Rectal smooth muscle tissue (tissue), 1 donor: ENCODE measurements around the gene PPTC7.
"Not testable (repeated sequence)": the region's sequence is repeated elsewhere in the genome, so short reads cannot be mapped to it uniquely, and the experiment has no call there.

ENCODE experiments used
- H3K27ac ChIP-seq: one replicate; pipeline ENCODE4 v1.7.0; 2013; ENCODE audit warnings: low read depth, low read length, inconsistent platforms
- H3K27me3 ChIP-seq: one replicate; pipeline ENCODE4 v1.7.0; 2013; ENCODE audit warnings: low read length; ENCODE audit not compliant: control insufficient read depth, insufficient read depth
- H3K36me3 ChIP-seq: one replicate; pipeline ENCODE4 v1.7.0; 2013; ENCODE audit warnings: low read length; ENCODE audit not compliant: control insufficient read depth, insufficient read depth
- H3K4me1 ChIP-seq: one replicate; pipeline ENCODE4 v1.7.0; 2013; ENCODE audit warnings: low read length; ENCODE audit not compliant: control insufficient read depth, insufficient read depth
- H3K4me3 ChIP-seq: one replicate; pipeline ENCODE4 v1.7.0; 2013; ENCODE audit warnings: low read length
- H3K9ac ChIP-seq: one replicate; pipeline ENCODE4 v1.7.0; 2013; ENCODE audit warnings: low read length

PPTC7 gene

DNA sequence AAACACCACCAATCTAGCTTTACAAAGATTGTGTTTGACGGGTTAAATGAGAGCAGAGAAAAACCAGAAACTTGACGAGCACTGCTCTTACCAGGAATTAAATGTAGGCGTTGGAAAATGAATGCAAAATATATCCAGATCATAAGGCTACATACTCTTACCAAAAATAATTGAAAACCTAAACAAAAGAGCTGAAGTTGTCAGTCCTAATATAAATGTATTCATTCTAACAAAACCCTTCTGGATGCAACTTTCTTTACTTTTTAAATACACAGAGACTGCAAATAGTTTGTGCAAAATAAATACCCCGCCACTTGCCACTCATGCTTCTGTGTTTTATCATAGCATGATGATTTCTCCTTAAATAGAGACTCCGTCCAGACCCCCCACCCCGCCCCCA lies 48.3 kb downstream of the PPTC7 start:
- Histone ChIP-seq H3K27me3 (no peaks in the 10 kb centered on the region), H3K27ac (peak overlapping the region; percentile 35), H3K4me3 (no peak overlapping the region), H3K4me1 (peaks cover 41% of the 10 kb centered on the region), H3K9ac (no peak overlapping the region), H3K36me3 (peaks cover 6% of the 10 kb centered on the region)

DNA sequence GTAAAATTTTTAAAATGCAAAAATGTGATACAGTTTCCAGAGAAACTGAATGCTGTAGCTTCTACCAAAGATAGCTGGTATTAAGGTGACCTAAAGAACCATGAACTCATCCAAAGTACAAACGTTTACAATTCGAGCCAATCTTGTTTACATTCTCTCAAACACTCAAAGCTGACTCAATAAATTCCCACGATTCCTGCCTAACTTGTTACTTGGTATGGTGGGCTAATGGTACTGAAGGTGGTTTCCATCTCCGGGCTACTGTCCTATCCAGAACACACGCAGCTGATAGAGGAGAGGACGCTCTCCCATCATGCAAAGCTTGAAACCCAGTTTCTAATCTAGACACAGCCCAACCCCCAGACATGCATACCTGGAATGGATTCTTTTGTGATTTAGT lies 49.5 kb downstream of the PPTC7 start:
- Histone ChIP-seq H3K9ac (no peak overlapping the region), H3K27ac (peak overlapping the region; percentile 14), H3K36me3 (peaks cover 4% of the 10 kb centered on the region), H3K4me3 (peak overlapping the region; percentile 9), H3K27me3 (no peaks in the 10 kb centered on the region), H3K4me1 (peaks cover 41% of the 10 kb centered on the region)

DNA sequence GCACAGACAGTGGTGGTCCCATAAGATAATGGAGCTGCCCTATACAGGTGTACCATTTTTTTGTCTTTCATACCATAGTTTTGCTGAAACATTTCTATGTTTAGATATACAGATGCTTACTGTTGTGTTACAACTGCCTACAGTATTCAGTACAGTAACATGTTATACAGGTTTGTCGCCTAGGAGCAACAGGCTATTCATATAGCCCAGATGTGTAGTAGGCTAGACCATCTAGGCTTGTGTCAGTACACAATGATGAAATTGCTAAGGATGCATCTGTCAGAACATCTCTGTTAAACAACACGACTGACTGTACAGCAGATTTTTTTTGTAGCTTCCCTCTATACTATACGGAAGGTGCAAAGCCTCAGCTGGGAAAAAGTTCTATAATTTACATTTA lies 50.5 kb downstream of the PPTC7 start:
- peaks cover 37% of the 10 kb centered on the region for H3K4me1 ChIP-seq
- H3K36me3 ChIP-seq: peaks cover 4% of the 10 kb centered on the region
- H3K4me3 ChIP-seq: no peak overlapping the region
- H3K27ac ChIP-seq: peak overlapping the region; percentile 38
- no peak overlapping the region for H3K9ac ChIP-seq
- no peaks in the 10 kb centered on the region for H3K27me3 ChIP-seq

DNA sequence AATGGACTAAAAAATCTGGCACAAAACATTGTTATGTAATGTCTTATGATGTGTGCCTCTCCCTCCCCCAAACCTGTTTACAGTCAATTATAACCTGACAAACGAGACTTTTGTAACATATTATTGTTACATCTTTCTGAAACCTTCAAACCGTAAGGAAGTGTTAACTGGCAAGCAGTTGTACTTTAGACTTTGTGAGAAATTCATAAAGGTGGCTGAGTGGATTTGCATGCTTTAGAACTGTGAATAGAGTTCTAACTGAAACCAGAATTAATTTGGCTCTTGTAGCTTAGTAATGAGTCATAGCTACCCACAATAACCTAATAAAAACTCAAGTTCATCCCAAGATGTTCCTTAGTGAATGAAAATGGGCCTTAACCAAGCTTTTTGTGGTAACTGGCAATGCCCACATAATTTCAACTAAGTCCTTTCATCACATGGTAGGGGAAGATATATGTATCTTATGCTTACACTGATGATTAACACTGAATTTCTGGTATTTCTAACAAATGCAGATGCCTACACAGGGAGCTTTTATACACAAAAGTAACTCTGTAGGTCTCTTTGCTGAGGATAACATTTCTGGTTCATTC lies 51.3 kb downstream of the PPTC7 start:
- H3K9ac ChIP-seq: no peak overlapping the region
- H3K27me3 ChIP-seq: no peaks in the 10 kb centered on the region
- H3K4me1 ChIP-seq: peaks cover 29% of the 10 kb centered on the region

DNA sequence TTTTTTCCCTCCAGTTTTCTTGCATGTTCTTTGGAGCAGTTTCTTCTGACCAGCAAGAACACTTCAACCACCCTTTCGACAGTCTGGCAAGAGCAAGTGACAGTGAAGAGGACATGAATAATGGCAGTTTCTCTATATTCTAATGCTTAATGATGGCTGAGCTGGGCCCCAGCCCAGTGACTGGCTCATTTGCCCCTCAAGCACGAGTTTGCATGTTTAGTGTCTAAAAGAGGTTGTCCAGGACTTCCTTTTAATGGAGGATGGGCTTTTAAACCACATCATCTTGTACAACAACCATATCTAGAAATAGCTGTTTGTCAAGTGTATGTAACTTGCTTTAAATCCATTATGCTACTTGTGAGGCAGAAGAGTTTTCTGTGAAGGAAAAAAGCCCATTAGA lies 52.6 kb downstream of the PPTC7 start:
- Histone ChIP-seq H3K9ac (no peak overlapping the region), H3K27me3 (no peaks in the 10 kb centered on the region), H3K27ac (peak overlapping the region; percentile 18), H3K4me1 (peaks cover 24% of the 10 kb centered on the region), H3K4me3 (no peak overlapping the region), H3K36me3 (no peaks in the 10 kb centered on the region)

More for the DNA sequence above, 51.3 kb downstream of the PPTC7 start:
- Histone ChIP-seq H3K36me3 (peaks cover 3% of the 10 kb centered on the region), H3K4me3 (peak overlapping the region; percentile 28), H3K27ac (peak overlapping the region; percentile 38)

DNA sequence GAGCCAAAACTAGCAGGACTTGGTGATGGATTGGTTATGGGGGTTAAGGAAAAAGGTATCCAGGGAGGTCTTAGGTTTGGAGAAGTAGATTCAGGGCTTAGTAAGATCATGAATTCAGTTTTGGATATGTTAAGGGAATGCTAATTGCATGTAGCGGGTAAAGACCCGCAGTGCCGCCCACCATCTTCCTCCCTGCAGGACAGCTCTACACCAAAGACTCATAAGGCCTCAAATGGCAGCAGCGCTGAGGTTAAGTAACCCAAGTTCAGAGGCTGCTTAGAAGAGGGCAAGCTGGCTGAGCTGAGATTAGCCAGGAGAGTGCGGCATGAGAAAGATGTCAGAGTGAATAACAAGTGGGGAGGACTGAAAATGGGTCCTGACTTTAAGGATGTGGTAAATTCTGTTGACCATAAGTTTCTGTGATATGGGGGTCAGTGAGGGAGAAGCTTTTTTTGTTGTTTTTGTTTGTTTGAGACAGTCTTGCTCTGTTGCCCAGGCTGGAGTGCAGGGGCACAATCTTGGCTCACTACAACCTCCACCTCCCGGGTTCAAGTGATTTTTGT lies 54.8 kb downstream of the PPTC7 start:
- no peak overlapping the region for H3K4me3 ChIP-seq
- H3K36me3 ChIP-seq: no peaks in the 10 kb centered on the region
- no peak overlapping the region for H3K27ac ChIP-seq
- H3K27me3 ChIP-seq: no peaks in the 10 kb centered on the region
- no peak overlapping the region for H3K9ac ChIP-seq
- peaks cover 18% of the 10 kb centered on the region for H3K4me1 ChIP-seq

DNA sequence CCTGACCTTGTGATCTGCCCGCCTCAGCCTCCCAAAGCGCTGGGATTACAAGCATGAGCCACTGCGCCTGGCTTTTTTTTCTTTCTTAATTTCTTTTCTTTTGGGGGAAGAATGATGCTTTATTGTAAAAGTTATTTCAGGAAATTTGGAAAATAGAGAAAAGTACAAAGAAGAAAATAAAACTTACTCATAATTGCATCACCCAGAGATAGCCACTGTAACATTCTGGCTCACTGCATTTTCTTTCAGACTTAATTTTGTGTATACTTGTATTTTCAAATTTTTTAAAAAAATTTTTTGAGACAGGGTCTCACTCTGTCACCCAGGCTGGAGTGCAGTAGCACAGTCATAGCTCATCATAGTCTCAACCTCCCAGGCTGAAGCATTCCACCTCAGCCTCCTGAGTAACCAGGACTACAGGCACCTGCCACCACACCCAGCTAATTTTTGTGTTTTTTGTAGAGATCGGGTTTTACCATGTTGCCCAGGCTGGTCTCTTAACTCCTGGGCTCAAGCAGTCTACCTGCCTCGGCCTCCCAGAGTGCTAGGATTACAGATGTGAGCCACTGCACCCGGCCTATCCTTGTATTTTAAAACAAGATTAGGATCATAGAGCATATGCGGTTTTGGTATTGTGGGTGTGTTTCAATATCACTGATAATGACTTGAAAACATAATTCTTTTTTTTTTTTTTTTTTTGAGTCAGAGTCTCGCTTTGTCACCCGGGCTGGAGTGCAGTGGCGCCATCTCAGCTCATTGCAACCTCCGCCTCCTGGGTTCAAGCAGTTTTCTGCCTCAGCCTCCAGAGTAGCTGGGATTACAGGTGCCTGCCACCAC lies 62.0 kb downstream of the PPTC7 start:
- H3K27me3 ChIP-seq, H3K4me3 ChIP-seq, H3K9ac ChIP-seq, H3K27ac ChIP-seq, H3K36me3 ChIP-seq, H3K4me1 ChIP-seq: not testable (repeated sequence)

DNA sequence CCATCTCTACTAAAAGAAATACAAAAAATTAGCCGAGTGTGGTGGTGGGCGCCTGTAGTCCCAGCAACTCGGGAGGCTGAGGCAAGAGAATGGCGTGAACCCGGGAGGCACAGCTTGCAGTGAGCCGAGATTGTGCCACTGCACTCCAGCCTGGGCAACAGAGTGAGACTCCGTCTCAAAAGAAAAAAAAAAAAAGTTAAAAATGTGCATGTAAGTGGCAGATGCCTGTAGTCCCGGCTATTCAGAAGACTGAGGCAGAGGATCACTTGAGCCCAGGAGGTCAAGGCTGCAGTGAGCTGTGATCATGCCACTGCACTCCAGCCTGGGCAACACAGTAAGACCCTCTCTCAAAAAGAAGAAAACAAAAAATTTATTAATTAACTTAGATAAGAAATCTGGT lies 65.1 kb downstream of the PPTC7 start:
- H3K4me3 ChIP-seq, H3K9ac ChIP-seq, H3K36me3 ChIP-seq, H3K27ac ChIP-seq, H3K27me3 ChIP-seq, H3K4me1 ChIP-seq: not testable (repeated sequence)

DNA sequence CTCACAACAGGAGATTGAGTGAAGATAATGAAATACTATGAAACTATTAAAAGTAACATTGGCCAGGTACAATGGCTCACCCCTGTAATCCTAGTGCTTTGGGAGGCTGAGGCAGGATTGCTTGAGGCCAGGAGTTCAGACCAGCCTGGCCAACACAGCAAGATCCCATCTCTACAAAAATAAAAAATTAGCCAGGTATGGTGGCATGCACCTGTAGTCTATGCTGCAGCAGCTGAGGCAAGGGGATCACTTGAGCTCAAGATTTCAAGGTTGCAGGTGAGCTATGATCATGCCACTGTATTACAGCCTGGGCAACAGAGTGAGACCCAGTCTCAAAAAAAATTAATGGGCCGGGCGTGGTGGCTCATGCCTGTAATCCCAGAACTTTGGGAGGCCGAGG lies 66.1 kb downstream of the PPTC7 start:
- Histone ChIP-seq H3K27me3 (no peaks in the 10 kb centered on the region), H3K4me3 (no peak overlapping the region), H3K4me1 (no peaks in the 10 kb centered on the region), H3K27ac (no peak overlapping the region), H3K9ac (no peak overlapping the region), H3K36me3 (no peaks in the 10 kb centered on the region)

DNA sequence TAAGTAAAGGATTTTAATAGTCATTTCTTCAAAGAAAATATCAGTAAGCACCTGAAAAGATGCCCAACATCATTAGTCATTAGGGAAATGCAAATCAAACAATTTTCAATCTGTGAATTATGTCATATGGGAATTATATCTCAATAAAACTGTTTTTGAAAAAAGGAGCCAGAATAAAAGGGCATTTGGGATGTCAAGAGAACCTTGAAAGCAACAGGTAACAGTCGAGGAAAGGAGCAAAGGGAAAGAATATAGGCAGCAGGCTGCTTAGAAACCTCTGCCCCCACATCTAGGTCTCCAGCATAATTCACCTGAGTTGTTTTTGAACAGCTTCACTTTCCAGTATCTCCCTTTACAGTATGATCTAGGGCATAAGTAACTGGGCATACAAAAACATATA lies 68.8 kb downstream of the PPTC7 start:
- Histone ChIP-seq H3K27me3 (no peaks in the 10 kb centered on the region), H3K9ac (no peak overlapping the region), H3K27ac (no peak overlapping the region), H3K4me1 (no peaks in the 10 kb centered on the region), H3K4me3 (no peak overlapping the region), H3K36me3 (no peaks in the 10 kb centered on the region)

DNA sequence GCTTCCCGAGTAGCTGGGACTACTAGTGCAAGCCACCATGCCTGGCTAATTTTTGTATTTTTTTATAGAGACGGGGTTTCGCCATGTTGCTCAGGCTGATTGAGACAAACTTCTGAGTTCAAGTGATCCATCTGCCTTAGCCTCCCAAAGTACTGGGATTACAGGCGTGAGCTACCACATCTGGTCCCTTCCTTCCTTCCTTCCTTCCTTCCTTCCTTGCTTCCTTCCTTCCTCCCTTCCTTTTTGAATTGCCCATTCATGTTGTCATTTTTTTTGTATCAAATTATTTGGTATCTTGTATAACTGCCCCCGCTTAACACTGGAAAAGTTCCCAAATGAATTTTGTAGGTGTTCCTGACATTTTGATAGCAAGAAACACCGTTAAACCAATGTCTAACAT lies 69.3 kb downstream of the PPTC7 start:
- H3K4me1 ChIP-seq: no peaks in the 10 kb centered on the region
- no peaks in the 10 kb centered on the region for H3K36me3 ChIP-seq
- no peak overlapping the region for H3K9ac ChIP-seq
- no peak overlapping the region for H3K4me3 ChIP-seq
- H3K27me3 ChIP-seq: no peaks in the 10 kb centered on the region
- H3K27ac ChIP-seq: no peak overlapping the region

DNA sequence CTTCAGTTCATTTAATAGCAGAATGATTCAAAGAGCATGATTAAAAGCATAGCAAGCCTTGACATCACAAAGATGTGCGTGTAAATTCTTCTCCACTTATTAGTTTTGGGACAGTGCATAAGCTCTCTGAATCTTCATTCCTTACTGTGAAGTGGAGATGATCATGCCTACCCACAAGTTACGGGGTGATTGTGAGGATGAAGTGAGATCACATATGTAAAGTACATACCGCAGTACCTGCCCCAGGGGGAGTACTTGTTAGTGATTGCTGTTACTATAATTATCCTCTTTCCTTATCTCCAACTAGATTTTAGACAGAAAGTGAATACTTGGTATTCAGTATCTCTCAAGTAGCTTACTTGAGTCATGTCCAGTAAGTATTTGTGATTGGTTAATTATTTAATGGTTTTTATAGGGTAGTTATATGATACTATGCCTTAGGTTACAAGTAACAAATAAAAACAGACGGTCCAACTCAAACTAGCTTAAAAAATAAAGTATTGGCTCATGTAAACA lies 75.0 kb downstream of the PPTC7 start:
- H3K4me1 ChIP-seq: no peaks in the 10 kb centered on the region
- H3K27me3 ChIP-seq: no peaks in the 10 kb centered on the region
- no peak overlapping the region for H3K4me3 ChIP-seq
- H3K27ac ChIP-seq: no peak overlapping the region
- H3K36me3 ChIP-seq: no peaks in the 10 kb centered on the region
- no peak overlapping the region for H3K9ac ChIP-seq
